ENCODE data around the gene GDF10. TPM values are rescaled to one million over a fixed set of nuclear protein-coding genes. Genes with fewer than 3 reads are reported as not detected.

The GDF10 gene
- polyA plus RNA-seq, 1 donor (not counting 4 experiments of a cell fraction or from before 2014, with no cell fraction given): not detected

DNA sequence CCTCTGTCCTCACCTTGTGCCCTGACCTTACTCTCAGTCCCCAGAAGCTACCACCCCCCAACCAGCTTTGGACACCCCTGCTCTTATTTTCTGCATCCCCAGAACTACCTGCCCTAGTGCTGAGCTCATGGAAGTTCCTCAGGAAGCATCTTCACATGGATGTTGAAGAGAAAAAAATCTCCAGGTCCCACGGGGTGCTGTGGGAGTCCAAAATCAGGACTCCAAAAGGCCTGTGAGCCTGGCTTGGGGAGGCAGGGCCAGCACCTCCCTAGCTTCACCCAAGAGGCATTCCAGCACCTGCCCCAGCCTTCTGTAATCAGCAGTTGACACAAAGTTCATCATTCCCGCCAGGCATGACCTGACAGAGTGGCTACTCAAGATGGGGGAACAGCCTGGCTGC lies 20.7 kb upstream of the GDF10 start:
- Histone ChIP-seq H3K79me2 (ENCODE audit: control insufficient read depth, insufficient read depth, low read length) (no peaks in the 10 kb centered on the region), H3K27me3 (ENCODE audit: control insufficient read depth, extremely low read depth, insufficient read depth, low read length) (peaks cover 14% of the 10 kb centered on the region), H3K36me3 (ENCODE audit: control insufficient read depth in 2 of 2, extremely low read depth in 1 of 2, insufficient read depth in 2 of 2, low read length in 2 of 2) (no peaks in the 10 kb centered on the region), H3K4me1 (ENCODE audit: control insufficient read depth, extremely low read depth, insufficient read depth, low read length) (peaks cover 6% of the 10 kb centered on the region), H3K9me3 (ENCODE audit: control insufficient read depth, low read depth, low read length) (no peaks in the 10 kb centered on the region), H3K27ac (ENCODE audit: control insufficient read depth, insufficient read depth, low read length) (no peak overlapping the region), H3K9ac (ENCODE audit: control insufficient read depth, extremely low read depth, insufficient read depth, low read length) (no peak overlapping the region), H2AFZ (ENCODE audit: control insufficient read depth, low read length) (no peak overlapping the region), H3K4me3 (ENCODE audit: control insufficient read depth in 2 of 3, extremely low read depth in 1 of 3, insufficient read depth in 2 of 3, low read depth in 1 of 3, low read length in 3 of 3) (no peak overlapping the region), H3K9me1 (ENCODE audit: control insufficient read depth, extremely low read depth, insufficient read depth, low read length) (no peaks in the 10 kb centered on the region), H4K20me1 (ENCODE audit: control insufficient read depth, extremely low read depth, insufficient read depth, low read length) (no peaks in the 10 kb centered on the region), H3K4me2 (ENCODE audit: control insufficient read depth, extremely low read depth, insufficient read depth, low read depth, low read length) (no peak overlapping the region)
- TF ChIP-seq EZH2 (IDR thresholded peaks at IDR 0.05; ENCODE audit: low read length): no peak
- TF ChIP-seq CTCF (optimal IDR thresholded peaks at IDR 0.05 in 1 of 3, IDR thresholded peaks at IDR 0.05 in 1 of 3, conservative IDR thresholded peaks at IDR 0.05 in 1 of 3; ENCODE audit: extremely low read depth in 1 of 3, insufficient read depth in 2 of 3, low read length in 3 of 3): no peak
- dilution Hi-C loops (cut with MboI; ENCODE audit: extremely low pct_ligation_motif_present, low sequenced_read_pairs): no loop called here
- DNase-seq (ENCODE audit: low read depth, low spot score) (no peak), FAIRE-seq (no peak)

DNA sequence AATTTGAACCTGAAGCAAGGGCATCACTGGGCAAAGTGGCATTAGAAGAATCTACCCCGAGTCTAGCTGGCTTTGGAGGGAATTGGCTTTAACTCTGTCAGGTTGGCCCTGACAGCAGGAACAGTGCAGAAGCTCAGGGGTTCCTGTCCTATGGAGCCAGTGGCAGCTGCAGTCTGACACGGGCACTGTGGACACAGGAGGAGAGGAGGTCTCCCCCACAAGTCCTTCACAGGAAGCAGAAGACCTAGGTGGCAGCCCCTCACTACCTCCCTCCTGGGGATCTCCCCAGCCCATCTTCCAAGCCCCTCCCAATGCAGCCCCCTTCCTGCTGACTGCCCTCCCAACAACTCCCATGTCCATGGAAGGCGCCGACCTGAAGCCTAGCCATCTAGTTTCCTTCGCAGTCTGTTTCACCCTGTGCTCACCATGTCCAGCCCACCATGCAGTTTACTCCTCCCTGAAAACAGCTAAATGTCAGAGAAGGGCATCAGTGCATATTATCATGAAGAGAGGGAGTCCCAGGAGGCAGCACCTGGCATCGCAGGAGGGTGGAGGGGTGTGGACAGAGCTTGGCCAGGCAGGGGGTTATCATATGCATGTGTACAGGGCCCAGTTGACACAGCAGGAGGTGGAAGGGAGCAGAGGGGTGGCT lies 17.9 kb upstream of the GDF10 start:
- peaks cover 21% of the 10 kb centered on the region for H3K27me3 ChIP-seq (ENCODE audit: control insufficient read depth, extremely low read depth, insufficient read depth, low read length)
- H3K9me1 ChIP-seq (ENCODE audit: control insufficient read depth, extremely low read depth, insufficient read depth, low read length): no peaks in the 10 kb centered on the region
- no peak overlapping the region for H3K27ac ChIP-seq (ENCODE audit: control insufficient read depth, insufficient read depth, low read length)
- no peaks in the 10 kb centered on the region for H4K20me1 ChIP-seq (ENCODE audit: control insufficient read depth, extremely low read depth, insufficient read depth, low read length)
- no peak overlapping the region for H2AFZ ChIP-seq (ENCODE audit: control insufficient read depth, low read length)
- H3K4me1 ChIP-seq (ENCODE audit: control insufficient read depth, extremely low read depth, insufficient read depth, low read length): peaks cover 6% of the 10 kb centered on the region
- dilution Hi-C loops (cut with MboI; ENCODE audit: extremely low pct_ligation_motif_present, low sequenced_read_pairs): no loop called here
- DNase-seq (ENCODE audit: low read depth, low spot score) (no peak), FAIRE-seq (no peak)
- H3K9me3 ChIP-seq (ENCODE audit: control insufficient read depth, low read depth, low read length): no peaks in the 10 kb centered on the region
- no peaks in the 10 kb centered on the region for H3K36me3 ChIP-seq (ENCODE audit: control insufficient read depth in 2 of 2, extremely low read depth in 1 of 2, insufficient read depth in 2 of 2, low read length in 2 of 2)
- H3K4me2 ChIP-seq (ENCODE audit: control insufficient read depth, extremely low read depth, insufficient read depth, low read depth, low read length): no peak overlapping the region
- TF ChIP-seq CTCF (optimal IDR thresholded peaks at IDR 0.05 in 1 of 3, IDR thresholded peaks at IDR 0.05 in 1 of 3, conservative IDR thresholded peaks at IDR 0.05 in 1 of 3; ENCODE audit: extremely low read depth in 1 of 3, insufficient read depth in 2 of 3, low read length in 3 of 3) (no peak), EZH2 (IDR thresholded peaks at IDR 0.05; ENCODE audit: low read length) (no peak)
- H3K9ac ChIP-seq (ENCODE audit: control insufficient read depth, extremely low read depth, insufficient read depth, low read length): no peak overlapping the region
- no peaks in the 10 kb centered on the region for H3K79me2 ChIP-seq (ENCODE audit: control insufficient read depth, insufficient read depth, low read length)
- no peak overlapping the region for H3K4me3 ChIP-seq (ENCODE audit: control insufficient read depth in 2 of 3, extremely low read depth in 1 of 3, insufficient read depth in 2 of 3, low read depth in 1 of 3, low read length in 3 of 3)

Measured in keratinocyte (primary cell).